OCI-LY7 (cell line): ENCODE results near the gene ERGIC1.

Experiments used
- EZH2phosphoT487 ChIP-seq: fragments of 200-600 bp; sonication (generic); IDR thresholded peaks from 2 replicates; pipeline ENCODE4 v1.6.1; 2018; ENCODE audit warnings: low read depth, borderline replicate concordance, mild to moderate bottlenecking, mixed run types, antibody characterized with exemption, low read length, moderate library complexity, mixed read lengths
- TF ChIP-seq, protein P1 (sequence below): fragments of 200-600 bp; sonication (generic); conservative IDR thresholded peaks from 2 replicates; pipeline ENCODE4 v1.5.1; 2014; ENCODE audit warnings: mild to moderate bottlenecking, antibody characterized with exemption, low read length, moderate library complexity, mixed read lengths

DNA sequence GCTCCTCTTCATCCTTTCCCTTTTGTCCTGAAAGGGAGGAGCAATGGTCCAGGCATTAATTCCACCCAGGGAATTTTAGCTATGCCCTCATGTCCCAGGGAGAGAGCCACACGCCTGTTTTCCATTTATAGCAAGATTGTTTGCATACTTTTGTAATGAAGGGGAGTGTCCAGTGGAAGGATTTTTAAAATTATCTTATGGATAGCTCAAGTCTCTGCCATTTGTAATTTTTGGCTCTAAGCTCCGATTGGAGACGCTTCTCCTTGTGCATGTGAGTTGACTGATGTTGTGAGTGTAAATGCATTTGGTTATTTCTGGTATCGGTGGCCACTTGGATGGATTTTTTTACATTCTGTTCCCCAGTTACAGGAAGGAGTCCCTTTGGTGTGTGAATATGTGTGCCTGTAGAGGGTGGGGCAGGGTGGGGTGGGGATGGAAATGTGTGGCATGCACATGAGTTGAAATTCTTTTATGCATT is 118.0 kb downstream of the ERGIC1 start:
- TF ChIP-seq, protein P1, sequence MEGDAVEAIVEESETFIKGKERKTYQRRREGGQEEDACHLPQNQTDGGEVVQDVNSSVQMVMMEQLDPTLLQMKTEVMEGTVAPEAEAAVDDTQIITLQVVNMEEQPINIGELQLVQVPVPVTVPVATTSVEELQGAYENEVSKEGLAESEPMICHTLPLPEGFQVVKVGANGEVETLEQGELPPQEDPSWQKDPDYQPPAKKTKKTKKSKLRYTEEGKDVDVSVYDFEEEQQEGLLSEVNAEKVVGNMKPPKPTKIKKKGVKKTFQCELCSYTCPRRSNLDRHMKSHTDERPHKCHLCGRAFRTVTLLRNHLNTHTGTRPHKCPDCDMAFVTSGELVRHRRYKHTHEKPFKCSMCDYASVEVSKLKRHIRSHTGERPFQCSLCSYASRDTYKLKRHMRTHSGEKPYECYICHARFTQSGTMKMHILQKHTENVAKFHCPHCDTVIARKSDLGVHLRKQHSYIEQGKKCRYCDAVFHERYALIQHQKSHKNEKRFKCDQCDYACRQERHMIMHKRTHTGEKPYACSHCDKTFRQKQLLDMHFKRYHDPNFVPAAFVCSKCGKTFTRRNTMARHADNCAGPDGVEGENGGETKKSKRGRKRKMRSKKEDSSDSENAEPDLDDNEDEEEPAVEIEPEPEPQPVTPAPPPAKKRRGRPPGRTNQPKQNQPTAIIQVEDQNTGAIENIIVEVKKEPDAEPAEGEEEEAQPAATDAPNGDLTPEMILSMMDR, result no peak
- no peak for TF ChIP-seq EZH2phosphoT487
